ENCODE data around the gene MYH16. TPM values are rescaled to one million over a fixed set of nuclear protein-coding genes. Genes with fewer than 3 reads are reported as not detected.

The MYH16 gene
- total and polyA plus RNA-seq, 2 experiments from 2014 or later: not detected

- no peaks in the 10 kb centered on the region; the same call in 2 of the 3 replicates for H3K36me3 Mint-ChIP-seq (ENCODE audit: low read depth)
- peak within 1 kb of the TSS; percentile 99 for H3K4me3 ChIP-seq
- peaks cover 20% of the 10 kb centered on the region for H4K20me1 ChIP-seq (replicated peaks; ENCODE audit: insufficient read depth)
- peaks cover 10% of the 10 kb centered on the region for H3K4me1 ChIP-seq (ENCODE audit: insufficient read depth)
- peaks cover 48% of the 10 kb centered on the region for H3K79me2 ChIP-seq (replicated peaks; ENCODE audit: insufficient read depth)
- peaks cover 11% of the 10 kb centered on the region for H3K4me1 Mint-ChIP-seq
- H3K9me3 Mint-ChIP-seq: no peaks in the 10 kb centered on the region
- H3K4me3 Mint-ChIP-seq: peak within 1 kb of the TSS; percentile 80
- peak within 1 kb of the TSS; percentile 90 for H3K27ac ChIP-seq (ENCODE audit: low read depth)
- 0 out of 2 replicates have a peak, but pooled peaks cover 5% of the 10 kb centered on the region for H3F3A ChIP-seq (replicated peaks; ENCODE audit: low read depth)
- H3K36me3 ChIP-seq (ENCODE audit: insufficient read depth): no peaks in the 10 kb centered on the region
- peak within 1 kb of the TSS; percentile 72 for H3K27ac Mint-ChIP-seq
- TF ChIP-seq ETS1 (IDR thresholded peaks at IDR 0.05): peak; percentile 58
- TF ChIP-seq POLR2AphosphoS5 (IDR thresholded peaks at IDR 0.05; ENCODE audit: low read depth): peak; percentile 97
- no peak for TF ChIP-seq REST (IDR thresholded peaks at IDR 0.05; ENCODE audit: unreplicated experiment)
- TF ChIP-seq NANOG (IDR thresholded peaks at IDR 0.05; ENCODE audit: borderline replicate concordance): no peak
- no peak for TF ChIP-seq ZNF462 (CRISPR knock-in tag; IDR thresholded peaks at IDR 0.05)
- no peak for TF ChIP-seq EZH2phosphoT487 (IDR thresholded peaks at IDR 0.05; ENCODE audit: unreplicated experiment)
- TF ChIP-seq JUNB (IDR thresholded peaks at IDR 0.05; ENCODE audit: unreplicated experiment): no peak
- TF ChIP-seq CREB1 (CRISPR knock-in tag; IDR thresholded peaks at IDR 0.05; ENCODE audit: low read depth): peak; percentile 75
- TF ChIP-seq CTCF (conservative IDR thresholded peaks at IDR 0.05; ENCODE audit: low read depth in 2 of 2): peak in 1 of 2 experiments; percentile 20; a peak in 1 of 4 replicates
- no peak for TF ChIP-seq STAT1 (IDR thresholded peaks at IDR 0.05; ENCODE audit: unreplicated experiment)
- no peak for TF ChIP-seq ZNF114 (CRISPR knock-in tag; IDR thresholded peaks at IDR 0.05)
- no peak for TF ChIP-seq EZH2 (IDR thresholded peaks at IDR 0.05; ENCODE audit: low read depth, unreplicated experiment)
- H2AFZ ChIP-seq: peak within 1 kb of the TSS; percentile 100
- no peaks in the 10 kb centered on the region for H3K27me3 ChIP-seq (ENCODE audit: insufficient read depth)
- H3K27me3 Mint-ChIP-seq (ENCODE audit: insufficient read depth, low read depth, poor library complexity): peaks cover 9% of the 10 kb centered on the region
- no peaks in the 10 kb centered on the region for H3K9me2 ChIP-seq (ENCODE audit: insufficient read depth)
- ATAC-seq (peak; percentile 97), DNase-seq (ENCODE audit: low spot score) (peak; percentile 96)
- H3K4me2 ChIP-seq: peak within 1 kb of the TSS; percentile 97
Measured at GRCh38 chr7:99325592-99326407, 53.2 kb downstream of the MYH16 start, which contains the start of gene ARPC1A. Gene ARPC1A (plus strand): TSS chr7:99325898. CDS start chr7:99333354, 7,456 bp downstream.
